Fibroblast of mammary gland (primary cell): ENCODE measurements around the gene WDR37.
"Not testable (repeated sequence)": the region's sequence is repeated elsewhere in the genome, so short reads cannot be mapped to it uniquely, and the experiment has no call there.

Experiments
- DNase-seq: peaks from one replicate; pipeline ENCODE4 v3.0.0-alpha.2; 2010; ENCODE audit warnings: low read depth
- H3K4me3 ChIP-seq: 2 replicates; pipeline ENCODE4 v1.5.1; 2011; ENCODE audit warnings: low read depth, mild to moderate bottlenecking, low read length, moderate library complexity; ENCODE audit not compliant: control insufficient read depth
- TF ChIP-seq, protein P1 (sequence below): conservative IDR thresholded peaks from 2 replicates; pipeline ENCODE4 v1.5.1; 2011; ENCODE audit warnings: low read depth, low read length, inconsistent platforms; ENCODE audit not compliant: control insufficient read depth, insufficient read depth

WDR37 gene

DNA sequence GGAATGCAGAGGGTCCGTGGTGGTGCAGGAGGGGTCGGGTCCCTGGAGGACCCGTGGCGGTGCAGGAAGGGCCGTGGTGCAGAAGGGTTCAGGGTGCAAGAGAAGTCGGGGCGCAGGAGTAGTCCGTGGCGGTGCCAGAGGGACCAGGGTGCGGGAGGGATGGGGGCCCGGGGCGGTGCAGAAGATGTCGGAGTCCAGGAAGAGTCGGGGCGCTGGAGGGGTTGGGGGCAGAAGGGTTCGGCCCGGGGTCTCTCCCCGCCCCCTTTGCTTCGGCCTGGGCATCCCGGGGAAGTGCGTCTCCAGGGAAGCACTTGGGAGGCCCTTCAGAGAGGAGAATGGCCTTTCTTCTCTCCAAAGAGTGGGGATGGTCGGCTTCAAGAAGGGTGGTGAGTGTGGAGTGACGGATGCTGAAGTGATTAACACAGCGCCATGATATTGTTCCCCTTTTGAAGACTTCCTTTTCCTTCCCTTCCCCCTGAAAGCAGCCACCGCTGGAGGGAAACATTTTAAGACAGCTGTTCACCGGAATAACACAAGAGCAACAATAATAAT, 997 bp downstream of the WDR37 start:
- peak overlapping the region; percentile 90 for H3K4me3 ChIP-seq
- no peak for DNase-seq
- TF ChIP-seq, protein P1, sequence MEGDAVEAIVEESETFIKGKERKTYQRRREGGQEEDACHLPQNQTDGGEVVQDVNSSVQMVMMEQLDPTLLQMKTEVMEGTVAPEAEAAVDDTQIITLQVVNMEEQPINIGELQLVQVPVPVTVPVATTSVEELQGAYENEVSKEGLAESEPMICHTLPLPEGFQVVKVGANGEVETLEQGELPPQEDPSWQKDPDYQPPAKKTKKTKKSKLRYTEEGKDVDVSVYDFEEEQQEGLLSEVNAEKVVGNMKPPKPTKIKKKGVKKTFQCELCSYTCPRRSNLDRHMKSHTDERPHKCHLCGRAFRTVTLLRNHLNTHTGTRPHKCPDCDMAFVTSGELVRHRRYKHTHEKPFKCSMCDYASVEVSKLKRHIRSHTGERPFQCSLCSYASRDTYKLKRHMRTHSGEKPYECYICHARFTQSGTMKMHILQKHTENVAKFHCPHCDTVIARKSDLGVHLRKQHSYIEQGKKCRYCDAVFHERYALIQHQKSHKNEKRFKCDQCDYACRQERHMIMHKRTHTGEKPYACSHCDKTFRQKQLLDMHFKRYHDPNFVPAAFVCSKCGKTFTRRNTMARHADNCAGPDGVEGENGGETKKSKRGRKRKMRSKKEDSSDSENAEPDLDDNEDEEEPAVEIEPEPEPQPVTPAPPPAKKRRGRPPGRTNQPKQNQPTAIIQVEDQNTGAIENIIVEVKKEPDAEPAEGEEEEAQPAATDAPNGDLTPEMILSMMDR, result no peak

DNA sequence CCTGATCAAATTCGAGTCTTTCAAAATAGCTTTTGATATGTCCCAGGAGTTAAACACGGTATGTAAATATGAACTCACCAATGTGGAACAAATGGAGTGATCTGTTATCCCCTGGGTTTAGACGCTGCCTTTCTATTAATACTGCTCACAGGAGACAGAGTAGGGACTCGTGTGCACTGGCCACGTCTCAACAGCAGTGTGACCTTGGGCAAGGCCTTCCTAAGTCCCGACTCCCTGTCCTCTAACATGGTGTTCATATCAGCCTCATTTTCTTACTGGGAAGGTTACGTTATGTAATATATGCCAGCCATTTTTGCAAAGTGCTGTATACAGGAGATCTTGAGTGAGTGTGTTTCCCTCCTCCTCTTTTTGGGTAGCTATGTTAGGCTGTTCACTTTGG, 1.8 kb downstream of the WDR37 start:
- H3K4me3 ChIP-seq, result no peak overlapping the region
- TF ChIP-seq, protein P1, result no peak
- DNase-seq, result no peak

DNA sequence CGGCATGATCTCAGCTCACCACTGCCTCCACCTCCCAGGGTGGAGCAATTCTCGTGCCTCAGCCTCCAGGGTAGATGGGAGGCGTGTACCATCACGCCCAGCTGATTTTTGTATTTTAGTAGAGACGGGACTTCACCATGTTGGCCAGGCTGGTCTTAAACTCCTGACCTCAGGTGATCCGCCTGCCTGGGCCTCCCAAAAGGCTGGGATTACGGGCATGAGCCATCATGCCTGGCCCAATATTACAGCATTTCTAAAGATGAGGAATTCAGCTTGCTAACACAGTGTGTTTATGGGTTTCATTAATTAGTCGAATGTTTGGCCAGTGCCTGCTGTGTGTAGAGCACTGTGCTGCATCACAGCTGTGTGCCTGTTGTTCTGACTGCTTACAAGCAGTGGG, 3.7 kb downstream of the WDR37 start:
- H3K4me3 ChIP-seq, result no peak overlapping the region
- TF ChIP-seq, protein P1, result no peak
- no peak for DNase-seq

DNA sequence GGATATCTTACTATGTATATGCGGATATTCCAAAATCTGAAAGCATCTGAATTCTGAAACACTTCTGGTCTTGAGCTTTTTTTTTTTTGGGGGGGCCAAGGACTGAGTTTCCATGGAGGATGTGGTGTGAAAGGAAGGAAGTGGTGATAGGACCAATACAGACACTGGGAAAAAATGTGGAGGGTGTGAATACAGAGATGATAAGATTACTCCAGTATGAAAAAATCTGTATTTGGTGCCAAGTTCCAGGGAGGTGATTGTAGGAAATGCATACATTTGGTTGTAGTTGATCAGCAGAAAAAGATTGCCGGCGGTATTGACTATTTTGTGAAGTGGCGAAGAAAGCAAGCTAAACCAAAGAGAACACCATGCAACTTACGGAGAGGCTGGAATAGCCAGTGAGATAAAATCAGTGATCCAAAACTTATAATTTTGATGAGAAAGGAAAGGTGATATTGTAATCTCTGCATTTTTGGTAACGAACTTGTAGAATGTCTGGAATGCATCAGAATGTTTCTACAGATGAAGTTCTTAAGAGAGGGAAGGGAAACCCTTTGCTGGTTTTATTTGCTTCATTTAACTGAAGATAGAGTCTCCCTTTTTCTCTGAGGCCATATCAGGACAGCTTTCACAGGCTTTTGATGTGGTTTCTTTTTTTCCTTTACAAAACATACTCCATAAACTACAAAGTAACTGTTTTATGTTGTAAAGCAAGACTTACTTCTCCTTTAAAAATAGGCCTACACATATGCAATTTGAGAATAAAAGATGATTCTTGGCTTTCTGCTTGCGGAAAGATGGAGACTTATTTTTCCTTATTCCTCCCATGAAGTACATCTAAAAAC, 6.0 kb downstream of the WDR37 start:
- H3K4me3 ChIP-seq, result no peak overlapping the region

DNA sequence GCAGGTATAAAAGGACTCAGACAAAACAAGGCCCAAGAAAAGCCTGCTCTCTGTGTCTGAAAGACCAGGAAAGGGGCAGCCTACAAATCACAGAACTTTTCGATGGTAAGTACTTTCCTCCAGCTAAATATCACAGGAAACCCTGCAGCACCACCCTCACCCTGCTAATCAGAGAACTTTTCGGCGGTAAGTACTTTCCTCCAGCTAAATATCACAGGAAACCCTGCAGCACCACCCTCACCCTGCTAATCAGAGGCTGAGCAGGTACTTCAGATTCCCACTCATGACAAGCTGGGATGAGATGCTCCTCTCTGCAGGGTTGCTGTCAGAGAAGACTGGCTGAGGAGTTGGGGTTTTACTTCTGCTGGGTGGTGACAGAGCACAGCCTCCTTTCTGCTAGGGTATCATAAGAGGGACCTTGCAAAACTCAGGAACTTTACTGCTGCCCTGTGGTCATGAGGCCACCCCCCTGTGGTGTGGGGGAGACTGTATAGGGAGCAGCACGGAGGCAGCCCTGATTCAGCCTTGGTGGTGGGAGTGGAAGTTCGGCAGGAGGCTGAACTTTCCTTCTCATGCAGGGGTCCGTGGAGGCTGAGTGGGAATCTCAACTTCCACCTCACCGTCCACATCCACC, 7.2 kb downstream of the WDR37 start:
- H3K4me3 ChIP-seq, result no peak overlapping the region

More for the DNA sequence above, 6.0 kb downstream of the WDR37 start:
- no peak for DNase-seq
- TF ChIP-seq, protein P1, result no peak

DNA sequence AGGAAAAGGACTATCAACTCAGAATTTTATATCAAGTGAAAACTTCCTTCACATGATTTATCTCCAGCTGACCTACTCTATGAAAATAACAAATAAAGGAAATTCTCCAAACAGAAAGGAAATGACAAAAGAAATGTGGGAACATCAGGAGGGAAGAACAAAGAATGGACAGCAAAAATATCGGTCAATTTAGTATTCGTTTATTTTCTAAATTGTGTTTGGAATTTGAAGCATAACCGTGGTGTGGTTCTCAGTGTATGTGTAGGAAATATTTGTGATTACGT, 8.7 kb downstream of the WDR37 start:
- no peak overlapping the region for H3K4me3 ChIP-seq

More for the DNA sequence above, 7.2 kb downstream of the WDR37 start:
- TF ChIP-seq, protein P1, result no peak
- no peak for DNase-seq

DNA sequence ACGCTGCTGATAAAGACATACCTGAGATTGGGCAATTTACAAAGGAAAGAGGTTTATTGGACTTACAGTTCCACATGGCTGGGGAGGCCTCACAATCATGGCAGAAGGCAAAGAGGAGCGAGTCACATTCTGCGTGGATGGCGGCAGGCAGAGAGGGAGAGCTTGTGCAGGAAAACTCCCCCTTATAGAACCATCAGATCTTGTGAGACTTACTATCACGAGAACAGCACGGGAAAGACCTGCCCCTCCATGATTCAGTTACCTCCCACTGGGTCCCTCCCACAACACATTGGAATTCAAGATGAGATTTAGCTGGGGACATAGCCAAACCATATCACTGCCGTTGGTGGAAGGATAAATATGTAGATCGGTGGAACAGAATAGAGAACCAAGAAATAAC, 10.5 kb downstream of the WDR37 start:
- not testable (repeated sequence) for H3K4me3 ChIP-seq

More for the DNA sequence above, 8.7 kb downstream of the WDR37 start:
- no peak for DNase-seq
- TF ChIP-seq, protein P1, result no peak

More for the DNA sequence above, 10.5 kb downstream of the WDR37 start:
- not testable (repeated sequence) for DNase-seq
